ENCODE data around the gene TTLL5. TPM values are rescaled to one million over a fixed set of nuclear protein-coding genes. Genes with fewer than 3 reads are reported as not detected.

The TTLL5 gene
- total and polyA plus RNA-seq, 2 of the 4 experiments (the other 2 are of a cell fraction), result 11.9 to 16.7 TPM

DNA sequence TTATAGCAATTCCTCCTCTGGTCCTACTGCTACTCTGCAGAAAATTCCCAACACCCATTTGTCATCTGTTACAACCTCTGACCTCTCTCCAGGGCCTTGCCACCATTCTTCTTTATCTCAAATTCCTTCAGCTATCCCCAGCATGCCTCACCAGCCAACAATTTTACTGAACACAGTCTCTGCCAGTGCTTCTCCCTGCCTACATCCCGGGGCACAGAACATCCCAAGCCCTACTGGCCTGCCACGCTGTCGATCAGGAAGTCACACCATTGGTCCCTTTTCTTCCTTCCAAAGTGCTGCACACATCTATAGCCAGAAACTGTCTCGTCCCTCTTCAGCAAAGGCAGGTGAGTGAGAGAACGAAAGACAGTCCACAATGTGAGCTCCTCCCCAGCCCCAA lies 122.1 kb downstream of the TTLL5 start:
- Histone ChIP-seq H3K4me2 (ENCODE audit: low read depth, low read length) (no peak overlapping the region), H2BK15ac (ENCODE audit: low read depth, low read length) (no peak overlapping the region), H3K23ac (ENCODE audit: low read depth, low read length) (no peak overlapping the region), H3K56ac (ENCODE audit: extremely low read depth, insufficient read depth, low read length) (no peak overlapping the region), H4K5ac (ENCODE audit: low read depth, low read length) (no peak overlapping the region), H3K18ac (ENCODE audit: low read depth, low read length) (no peak overlapping the region), H3K4me3 (ENCODE audit: insufficient read depth, low read depth, low read length) (no peak overlapping the region), H2BK120ac (ENCODE audit: low read depth, low read length) (no peak overlapping the region), H3K4ac (ENCODE audit: low read depth, low read length) (no peak overlapping the region), H2AK9ac (replicated peaks; ENCODE audit: low read depth, low read length, poor library complexity) (peak overlapping the region; percentile 26), H3K27me3 (ENCODE audit: control insufficient read depth, insufficient read depth, low read length) (no peaks in the 10 kb centered on the region), H3K36me3 (ENCODE audit: control insufficient read depth, insufficient read depth, low read length) (peaks cover 5% of the 10 kb centered on the region; the same call in 1 of the 2 replicates), H3K9me3 (ENCODE audit: control insufficient read depth, insufficient read depth, low read length) (no peaks in the 10 kb centered on the region), H3K9me1 (ENCODE audit: insufficient read depth, low read length) (no peaks in the 10 kb centered on the region), H2AK5ac (ENCODE audit: low read depth, low read length) (no peak overlapping the region), H3K14ac (replicated peaks; ENCODE audit: low read depth, low read length) (no peak overlapping the region), H3K9ac (ENCODE audit: low read depth, low read length) (no peak overlapping the region), H4K20me1 (ENCODE audit: insufficient read depth, low read length) (no peaks in the 10 kb centered on the region), H3K4me1 (ENCODE audit: control insufficient read depth, insufficient read depth, low read length) (no peaks in the 10 kb centered on the region), H4K8ac (ENCODE audit: low read depth in 2 of 2, low read length in 2 of 2) (no peak overlapping the region), H4K91ac (ENCODE audit: insufficient read depth, low read depth, low read length) (no peak overlapping the region), H2BK5ac (ENCODE audit: low read depth, low read length, poor library complexity, severe bottlenecking) (no peak overlapping the region), H3K79me1 (ENCODE audit: low read depth in 1 of 2, low read length in 2 of 2) (no peaks in the 10 kb centered on the region), H2AFZ (replicated peaks; ENCODE audit: low read length, poor library complexity) (no peak overlapping the region), H3K27ac (ENCODE audit: insufficient read depth, low read length) (no peak overlapping the region), H2BK20ac (ENCODE audit: low read depth, low read length) (no peak overlapping the region)
- dilution Hi-C loops (cut with HindIII; ENCODE audit: low sequenced_read_pairs, unreplicated experiment) (no loop called here), intact Hi-C loops (cut with micrococcal nuclease) (no loop called here), in situ Hi-C loops (cut with MboI; ENCODE audit: low sequenced_read_pairs) (no loop called here)
- POLR2A ChIA-PET (ENCODE audit: unreplicated experiment), result no interaction called here
- CTCF ChIA-PET, result no interaction called here
- no peak for DNase-seq
- 50% methylated on average over 1 of the region's 5 CpGs; no CpG with 5 or more reads in 1 of the 2 experiments for WGBS, 2 experiments (ENCODE audit: extremely low coverage in 2 of 2, insufficient read length in 1 of 2)
- no peak for ATAC-seq (ENCODE audit: low read depth)
- TF ChIP-seq FOS (IDR thresholded peaks at IDR 0.05; ENCODE audit: low read depth, low read length) (no peak), MAZ (IDR thresholded peaks at IDR 0.05; ENCODE audit: borderline replicate concordance, low read depth, low read length) (no peak), POLR2A (IDR thresholded peaks at IDR 0.05; ENCODE audit: low read depth, low read length) (no peak), CEBPB (IDR thresholded peaks at IDR 0.05; ENCODE audit: low read depth, low read length) (no peak), CHD1 (IDR thresholded peaks at IDR 0.05; ENCODE audit: low read depth, low read length) (no peak), RFX5 (IDR thresholded peaks at IDR 0.05; ENCODE audit: low read depth, low read length) (no peak), RAD21 (IDR thresholded peaks at IDR 0.05; ENCODE audit: low read length) (no peak), NFE2L2 (IDR thresholded peaks at IDR 0.05; ENCODE audit: low read depth, low read length) (no peak), MAFK (IDR thresholded peaks at IDR 0.05; ENCODE audit: low read depth, low read length) (no peak), RCOR1 (IDR thresholded peaks at IDR 0.05; ENCODE audit: insufficient replicate concordance, low read length) (no peak), BHLHE40 (IDR thresholded peaks at IDR 0.05; ENCODE audit: low read depth, low read length) (no peak)
- TF ChIP-seq, protein P1, sequence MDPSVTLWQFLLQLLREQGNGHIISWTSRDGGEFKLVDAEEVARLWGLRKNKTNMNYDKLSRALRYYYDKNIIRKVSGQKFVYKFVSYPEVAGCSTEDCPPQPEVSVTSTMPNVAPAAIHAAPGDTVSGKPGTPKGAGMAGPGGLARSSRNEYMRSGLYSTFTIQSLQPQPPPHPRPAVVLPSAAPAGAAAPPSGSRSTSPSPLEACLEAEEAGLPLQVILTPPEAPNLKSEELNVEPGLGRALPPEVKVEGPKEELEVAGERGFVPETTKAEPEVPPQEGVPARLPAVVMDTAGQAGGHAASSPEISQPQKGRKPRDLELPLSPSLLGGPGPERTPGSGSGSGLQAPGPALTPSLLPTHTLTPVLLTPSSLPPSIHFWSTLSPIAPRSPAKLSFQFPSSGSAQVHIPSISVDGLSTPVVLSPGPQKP (IDR thresholded peaks at IDR 0.05; ENCODE audit: borderline replicate concordance, low read depth, low read length), result no peak
- TF ChIP-seq, protein P2, sequence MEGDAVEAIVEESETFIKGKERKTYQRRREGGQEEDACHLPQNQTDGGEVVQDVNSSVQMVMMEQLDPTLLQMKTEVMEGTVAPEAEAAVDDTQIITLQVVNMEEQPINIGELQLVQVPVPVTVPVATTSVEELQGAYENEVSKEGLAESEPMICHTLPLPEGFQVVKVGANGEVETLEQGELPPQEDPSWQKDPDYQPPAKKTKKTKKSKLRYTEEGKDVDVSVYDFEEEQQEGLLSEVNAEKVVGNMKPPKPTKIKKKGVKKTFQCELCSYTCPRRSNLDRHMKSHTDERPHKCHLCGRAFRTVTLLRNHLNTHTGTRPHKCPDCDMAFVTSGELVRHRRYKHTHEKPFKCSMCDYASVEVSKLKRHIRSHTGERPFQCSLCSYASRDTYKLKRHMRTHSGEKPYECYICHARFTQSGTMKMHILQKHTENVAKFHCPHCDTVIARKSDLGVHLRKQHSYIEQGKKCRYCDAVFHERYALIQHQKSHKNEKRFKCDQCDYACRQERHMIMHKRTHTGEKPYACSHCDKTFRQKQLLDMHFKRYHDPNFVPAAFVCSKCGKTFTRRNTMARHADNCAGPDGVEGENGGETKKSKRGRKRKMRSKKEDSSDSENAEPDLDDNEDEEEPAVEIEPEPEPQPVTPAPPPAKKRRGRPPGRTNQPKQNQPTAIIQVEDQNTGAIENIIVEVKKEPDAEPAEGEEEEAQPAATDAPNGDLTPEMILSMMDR (conservative IDR thresholded peaks at IDR 0.05; ENCODE audit: low read depth, low read length), result no peak
- BruUV-seq (replicated peaks), result no TSS peak
